Activated T-helper 1 cell treated with anti-CD3 and anti-CD28 coated beads, Interleukin-12 subunit alpha, Interleukin-12 subunit beta, Interleukin-2, Interleukin-4 antibody, amounts not matched to agents 30 ng/mL and 10 ng/mL and 1 ng/mL, durations not matched to agents 14 hours and 24 hours and 36 hours (primary cell): Measurements from ENCODE around the gene GPER1. TPM values are rescaled to one million over a fixed set of nuclear protein-coding genes. Genes with fewer than 3 reads are reported as not detected.
"Not testable (repeated sequence)": the region's sequence is repeated elsewhere in the genome, so short reads cannot be mapped to it uniquely, and the experiment has no call there.

Experiments
- DNase-seq: peaks from one replicate; pipeline ENCODE4 v3.0.0; 2021; ENCODE audit warnings: low spot score
- H3K27ac Mint-ChIP-seq: one replicate; pipeline ENCODE4 v1.8.0; 2021; ENCODE audit warnings: mild to moderate bottlenecking, mixed read lengths
- H3K27me3 Mint-ChIP-seq: one replicate; pipeline ENCODE4 v1.8.0; 2022; ENCODE audit warnings: mild to moderate bottlenecking, moderate library complexity, mixed read lengths; ENCODE audit not compliant: insufficient read depth
- H3K36me3 Mint-ChIP-seq: one replicate; pipeline ENCODE4 v1.8.0; 2021; ENCODE audit warnings: low read depth, mixed read lengths
- H3K4me1 Mint-ChIP-seq: one replicate; pipeline ENCODE4 v1.8.0; 2021; ENCODE audit warnings: low read depth, mixed read lengths
- H3K4me3 Mint-ChIP-seq: one replicate; pipeline ENCODE4 v1.8.0; 2021; ENCODE audit warnings: mild to moderate bottlenecking, moderate library complexity, mixed read lengths
- H3K9me3 Mint-ChIP-seq: one replicate; pipeline ENCODE4 v1.8.0; 2021; ENCODE audit warnings: mixed read lengths
- intact Hi-C: fragments of 100-400 bp; cut with micrococcal nuclease; formaldehyde crosslinking; loops from one replicate; pipeline ENCODE4 v1.15.1; 2024
- total RNA-seq: library from RNA; stranded (reverse); gene quantifications from 2 replicates; pipeline ENCODE4 v1.2.3, GENCODE V29; 2022

GPER1 gene
- total RNA-seq, 1 donor from 2014 or later: not detected

DNA sequence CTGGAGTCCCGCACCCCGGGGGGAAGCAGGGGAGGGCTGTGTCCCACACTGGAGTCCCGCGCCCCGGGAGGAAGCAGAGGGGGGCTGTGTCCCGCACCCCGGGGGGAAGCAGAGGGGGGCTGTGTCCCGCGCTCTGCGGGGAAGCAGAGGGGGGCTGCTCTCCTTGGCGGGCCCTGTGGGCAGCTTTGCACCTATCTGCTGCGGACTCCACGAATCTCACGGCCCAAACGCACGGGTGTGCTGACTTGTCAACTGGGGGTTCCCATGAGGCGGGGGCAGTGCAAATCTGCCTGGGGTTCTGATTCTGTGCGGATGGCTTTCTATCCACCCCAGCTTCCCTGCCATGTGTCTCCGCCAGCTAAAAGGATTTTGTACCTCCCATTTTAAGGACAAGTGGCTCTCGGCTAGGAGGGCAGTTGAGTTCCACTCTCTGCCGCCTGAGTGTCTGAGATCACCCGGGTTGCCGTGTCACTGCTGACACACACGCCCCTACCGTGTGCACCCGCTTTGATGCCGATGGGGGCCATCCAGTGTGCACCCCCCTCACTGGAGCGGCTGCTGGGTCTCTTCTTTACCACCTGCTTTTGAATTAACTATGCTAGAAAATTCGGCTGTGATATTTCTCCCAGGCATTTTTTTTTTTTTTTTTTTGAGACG lies 20.5 kb downstream of the GPER1 start:
- Mint-ChIP-seq H3K27ac (no peak overlapping the region), H3K27me3 (no peaks in the 10 kb centered on the region), H3K9me3 (no peaks in the 10 kb centered on the region), H3K4me3 (no peak overlapping the region), H3K4me1 (peaks cover 18% of the 10 kb centered on the region), H3K36me3 (no peaks in the 10 kb centered on the region)
- no peak for DNase-seq
- intact Hi-C loops: no loop called here

DNA sequence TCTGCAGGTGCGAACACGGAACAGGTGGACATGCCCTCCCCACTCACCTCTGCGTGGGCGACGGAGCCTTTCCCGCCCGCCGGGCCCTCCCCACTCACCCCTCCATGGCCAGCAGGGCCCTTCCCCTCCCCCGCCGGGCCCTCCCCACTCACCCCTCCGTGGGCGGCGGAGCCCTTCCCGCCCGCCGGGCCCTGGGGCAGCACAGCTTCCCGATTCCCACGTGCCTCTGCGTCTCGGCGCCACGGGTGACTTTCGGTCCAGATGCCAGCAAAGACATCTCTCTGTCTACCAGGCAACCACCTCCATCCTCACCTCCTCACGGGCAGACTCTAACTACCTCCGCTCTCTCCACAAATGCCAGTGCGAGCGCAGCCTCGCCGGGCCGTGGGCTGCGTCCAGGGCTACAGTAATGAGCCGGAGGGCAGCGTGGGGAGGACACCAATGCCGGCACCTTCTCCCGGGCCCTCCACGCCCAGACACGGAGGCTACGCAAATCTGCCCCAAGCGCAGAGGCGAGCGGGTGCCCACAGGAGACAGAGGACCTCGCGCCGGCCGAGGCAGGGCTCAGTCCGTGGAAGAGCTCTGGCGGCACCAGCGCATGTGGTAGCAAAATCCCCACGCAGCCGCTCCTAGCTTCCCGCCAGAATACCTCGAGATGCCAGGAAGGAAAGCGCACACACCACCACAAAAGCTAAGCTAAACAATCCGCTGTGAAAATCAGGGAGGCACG lies 21.8 kb downstream of the GPER1 start:
- no peaks in the 10 kb centered on the region for H3K36me3 Mint-ChIP-seq
- intact Hi-C loops: no loop called here

GRCh38 chr7:1110358-1110757 lies 22.4 kb downstream of the GPER1 start:
- no peaks in the 10 kb centered on the region for H3K4me1 Mint-ChIP-seq
- no peak overlapping the region for H3K4me3 Mint-ChIP-seq
- peaks cover 2% of the 10 kb centered on the region for H3K36me3 Mint-ChIP-seq
- no peak for DNase-seq
- intact Hi-C loops: no loop called here
- no peaks in the 10 kb centered on the region for H3K27me3 Mint-ChIP-seq
- H3K27ac Mint-ChIP-seq: no peak overlapping the region
- H3K9me3 Mint-ChIP-seq: no peaks in the 10 kb centered on the region

More for the DNA sequence above, 21.8 kb downstream of the GPER1 start:
- DNase-seq: no peak
- Mint-ChIP-seq H3K27ac (no peak overlapping the region), H3K4me1 (peaks cover 4% of the 10 kb centered on the region), H3K27me3 (no peaks in the 10 kb centered on the region), H3K9me3 (no peaks in the 10 kb centered on the region), H3K4me3 (no peak overlapping the region)

GRCh38 chr7:1111156-1111555 lies 23.2 kb downstream of the GPER1 start:
- no peak overlapping the region for H3K27ac Mint-ChIP-seq
- H3K27me3 Mint-ChIP-seq: no peaks in the 10 kb centered on the region
- no peaks in the 10 kb centered on the region for H3K4me1 Mint-ChIP-seq
- DNase-seq: no peak
- H3K36me3 Mint-ChIP-seq: peaks cover 2% of the 10 kb centered on the region
- intact Hi-C loops: no loop called here
- H3K4me3 Mint-ChIP-seq: no peak overlapping the region
- no peaks in the 10 kb centered on the region for H3K9me3 Mint-ChIP-seq

DNA sequence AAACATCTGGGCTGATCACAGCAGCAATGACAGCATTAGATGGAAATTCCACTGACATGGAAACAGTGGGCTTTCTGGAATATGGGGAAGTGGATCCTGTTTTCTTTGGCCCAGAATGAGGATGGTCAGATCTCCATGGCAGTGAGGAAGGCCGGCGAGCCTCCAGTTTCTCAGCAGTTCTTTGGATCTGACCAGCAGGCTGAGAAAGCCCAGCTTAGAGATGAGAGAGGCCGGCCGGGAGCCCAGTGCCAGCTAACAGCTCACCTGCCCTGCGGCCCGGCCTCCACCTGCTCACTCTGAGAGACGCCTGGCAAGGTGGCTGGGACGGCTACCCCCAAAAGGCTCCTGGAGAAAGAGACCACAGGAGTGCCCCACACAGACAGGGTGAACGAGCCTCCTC lies 24.2 kb downstream of the GPER1 start:
- H3K27me3 Mint-ChIP-seq: no peaks in the 10 kb centered on the region
- H3K4me3 Mint-ChIP-seq: no peak overlapping the region
- H3K9me3 Mint-ChIP-seq: no peaks in the 10 kb centered on the region
- no peaks in the 10 kb centered on the region for H3K4me1 Mint-ChIP-seq
- peaks cover 2% of the 10 kb centered on the region for H3K36me3 Mint-ChIP-seq
- H3K27ac Mint-ChIP-seq: no peak overlapping the region
- DNase-seq: no peak
- intact Hi-C loops: no loop called here

- H3K27me3 Mint-ChIP-seq: no peaks in the 10 kb centered on the region
- no peak overlapping the region for H3K4me3 Mint-ChIP-seq
- peaks cover 5% of the 10 kb centered on the region for H3K4me1 Mint-ChIP-seq
- intact Hi-C loops: no loop called here
- H3K36me3 Mint-ChIP-seq: peaks cover 4% of the 10 kb centered on the region
- H3K9me3 Mint-ChIP-seq: no peaks in the 10 kb centered on the region
- H3K27ac Mint-ChIP-seq: no peak overlapping the region
- no peak for DNase-seq
Measured at GRCh38 chr7:1112625-1113547, 25.0 kb downstream of the GPER1 start.

GRCh38 chr7:1113548-1113885 lies 25.6 kb downstream of the GPER1 start:
- no peaks in the 10 kb centered on the region for H3K27me3 Mint-ChIP-seq
- H3K9me3 Mint-ChIP-seq: no peaks in the 10 kb centered on the region
- peaks cover 4% of the 10 kb centered on the region for H3K36me3 Mint-ChIP-seq
- no peak overlapping the region for H3K27ac Mint-ChIP-seq
- intact Hi-C loops: no loop called here
- DNase-seq: no peak
- peaks cover 10% of the 10 kb centered on the region for H3K4me1 Mint-ChIP-seq
- H3K4me3 Mint-ChIP-seq: no peak overlapping the region

- no peaks in the 10 kb centered on the region for H3K9me3 Mint-ChIP-seq
- DNase-seq: no peak
- H3K36me3 Mint-ChIP-seq: peaks cover 4% of the 10 kb centered on the region
- H3K4me1 Mint-ChIP-seq: peaks cover 13% of the 10 kb centered on the region
- intact Hi-C loops: no loop called here
- H3K27ac Mint-ChIP-seq: no peak overlapping the region
- no peaks in the 10 kb centered on the region for H3K27me3 Mint-ChIP-seq
- no peak overlapping the region for H3K4me3 Mint-ChIP-seq
Measured at GRCh38 chr7:1114088-1114487, 26.2 kb downstream of the GPER1 start.

DNA sequence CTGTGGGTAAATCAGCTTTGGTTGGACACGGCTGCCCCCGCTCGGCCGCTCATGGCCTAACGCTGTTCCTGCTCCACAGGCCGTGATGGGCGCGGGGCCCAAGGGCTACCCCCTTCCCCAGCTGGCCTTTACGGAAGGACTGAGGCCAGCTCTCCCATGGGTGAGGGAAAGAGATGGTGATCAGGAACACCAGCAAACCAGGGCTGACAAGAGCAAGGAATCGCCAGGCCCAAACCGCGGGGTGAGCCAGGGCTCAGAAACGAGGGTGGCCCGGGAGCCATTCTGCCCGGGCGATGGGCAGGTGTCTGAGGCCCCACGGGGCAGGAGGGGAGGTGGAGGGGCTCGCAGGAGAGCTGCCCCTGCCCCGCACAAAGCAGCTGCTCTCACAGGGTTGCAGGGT lies 26.6 kb downstream of the GPER1 start:
- no peaks in the 10 kb centered on the region for H3K27me3 Mint-ChIP-seq
- H3K36me3 Mint-ChIP-seq: peaks cover 4% of the 10 kb centered on the region
- no peak for DNase-seq
- no peaks in the 10 kb centered on the region for H3K9me3 Mint-ChIP-seq
- intact Hi-C loops: no loop called here
- no peak overlapping the region for H3K27ac Mint-ChIP-seq
- no peak overlapping the region for H3K4me3 Mint-ChIP-seq
- H3K4me1 Mint-ChIP-seq: peaks cover 17% of the 10 kb centered on the region

DNA sequence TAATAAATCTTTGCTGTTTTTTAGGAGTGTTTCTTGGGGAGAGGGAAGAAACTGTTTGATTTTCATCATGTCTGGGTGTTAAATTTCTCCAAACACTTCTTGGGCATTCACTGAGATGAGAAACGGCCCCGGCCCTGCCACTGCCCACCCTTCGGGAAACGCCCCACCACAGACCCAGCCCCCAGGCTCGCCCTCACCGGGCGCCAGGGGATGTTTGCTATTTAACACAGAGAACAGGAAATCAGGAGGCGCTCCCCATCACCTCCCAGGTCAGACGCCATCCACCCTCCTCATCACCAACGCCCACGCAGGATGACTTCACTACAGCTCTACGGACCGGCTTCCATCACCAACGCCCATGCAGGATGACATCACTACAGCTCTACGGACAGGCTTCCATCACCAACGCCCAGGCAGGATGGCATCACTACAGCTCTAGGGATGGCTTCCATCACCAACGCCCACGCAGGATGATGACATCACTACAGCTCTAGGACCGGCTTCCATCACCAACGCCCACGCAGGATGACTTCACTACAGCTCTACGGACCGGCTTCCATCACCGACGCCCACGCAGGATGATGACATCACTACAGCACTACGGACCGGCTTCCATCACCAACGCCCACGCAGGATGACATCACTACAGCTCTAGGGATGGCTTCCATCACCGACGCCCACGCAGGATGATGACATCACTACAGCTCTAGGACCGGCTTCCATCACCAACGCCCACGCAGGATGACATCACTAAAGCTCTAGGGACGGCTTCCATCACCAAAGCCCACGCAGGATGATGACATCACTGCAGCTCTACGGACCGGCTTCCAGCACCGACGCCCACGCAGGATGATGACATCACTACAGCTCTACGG lies 27.5 kb downstream of the GPER1 start:
- peaks cover 17% of the 10 kb centered on the region for H3K4me1 Mint-ChIP-seq
- H3K36me3 Mint-ChIP-seq, H3K4me3 Mint-ChIP-seq, H3K9me3 Mint-ChIP-seq, intact Hi-C loops, H3K27me3 Mint-ChIP-seq, DNase-seq: not testable (repeated sequence)
- peak overlapping the region; percentile 85 for H3K27ac Mint-ChIP-seq

GRCh38 chr7:1116383-1117008 lies 28.6 kb downstream of the GPER1 start:
- H3K4me3 Mint-ChIP-seq, H3K36me3 Mint-ChIP-seq, H3K27me3 Mint-ChIP-seq, DNase-seq, intact Hi-C loops, H3K9me3 Mint-ChIP-seq: not testable (repeated sequence)
- Mint-ChIP-seq H3K27ac (peak overlapping the region; percentile 85), H3K4me1 (peaks cover 17% of the 10 kb centered on the region)

DNA sequence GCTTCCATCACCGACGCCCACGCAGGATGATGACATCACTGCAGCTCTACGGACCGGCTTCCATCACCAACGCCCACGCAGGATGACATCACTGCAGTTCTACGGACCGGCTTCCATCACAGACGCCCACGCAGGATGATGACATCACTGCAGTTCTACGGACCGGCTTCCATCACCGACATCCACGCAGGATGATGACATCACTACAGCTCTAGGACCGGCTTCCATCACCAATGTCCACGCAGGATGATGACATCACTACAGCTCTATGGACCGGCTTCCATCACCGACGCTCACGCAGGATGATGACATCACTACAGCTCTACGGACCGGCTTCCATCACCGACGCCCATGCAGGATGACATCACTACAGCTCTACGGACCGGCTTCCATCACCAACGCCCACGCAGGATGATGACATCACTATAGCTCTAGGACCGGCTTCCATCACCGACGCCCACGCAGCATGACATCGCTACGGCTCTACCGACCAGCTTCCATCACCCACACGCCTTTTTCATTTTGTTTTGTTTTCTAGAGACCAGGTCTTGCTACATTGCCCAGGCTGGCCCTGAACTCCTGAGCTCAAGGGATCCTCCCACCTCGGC lies 29.5 kb downstream of the GPER1 start:
- no peaks in the 10 kb centered on the region for H3K9me3 Mint-ChIP-seq
- H3K4me1 Mint-ChIP-seq: peaks cover 17% of the 10 kb centered on the region
- DNase-seq: no peak
- peak overlapping the region; percentile 82 for H3K27ac Mint-ChIP-seq
- intact Hi-C loops: no loop called here
- no peaks in the 10 kb centered on the region for H3K27me3 Mint-ChIP-seq
- H3K36me3 Mint-ChIP-seq: peaks cover 4% of the 10 kb centered on the region
- H3K4me3 Mint-ChIP-seq: no peak overlapping the region
